Activated B cell treated with CpG ODN at 0.5 μM for 24 hours (primary cell): ENCODE data around the gene AKAP13. TPM values are rescaled to one million over a fixed set of nuclear protein-coding genes. Genes with fewer than 3 reads are reported as not detected.

Experiments
- ATAC-seq: fragments of 200-7000 bp; cut with Tn5 transposase; one replicate; pipeline ENCODE4 v1.10.0; 2021; ENCODE audit warnings: low read depth, mild to moderate bottlenecking, moderate library complexity
- CTCF ChIA-PET: fragments of 350-600 bp; sonication (Branson Sonifier 250); formaldehyde crosslinking; loops from one replicate; lab custom pipeline; 2021; ENCODE audit warnings: antibody characterized with exemption; lab: Charles Lee
- POLR2A ChIA-PET: fragments of 350-600 bp; sonication (Branson Sonifier 250); formaldehyde crosslinking; loops from one replicate; lab custom pipeline; 2021; ENCODE audit warnings: antibody characterized with exemption; lab: Charles Lee
- DNase-seq: peaks from one replicate; pipeline ENCODE4 v3.0.0; 2022
- H3K27ac Mint-ChIP-seq: one replicate; pipeline ENCODE4 v1.8.0; 2020; ENCODE audit warnings: mixed read lengths
- H3K27me3 Mint-ChIP-seq: one replicate; pipeline ENCODE4 v1.8.0; 2021; ENCODE audit warnings: mixed read lengths
- H3K36me3 Mint-ChIP-seq: one replicate; pipeline ENCODE4 v1.8.0; 2021; ENCODE audit warnings: low read depth, mixed read lengths
- H3K4me1 Mint-ChIP-seq: one replicate; pipeline ENCODE4 v1.8.0; 2021; ENCODE audit warnings: mixed read lengths
- H3K4me3 Mint-ChIP-seq: one replicate; pipeline ENCODE4 v1.8.0; 2020; ENCODE audit warnings: mild to moderate bottlenecking, mixed read lengths
- H3K9me3 Mint-ChIP-seq: one replicate; pipeline ENCODE4 v1.8.0; 2020; ENCODE audit warnings: mixed read lengths
- intact Hi-C: fragments of 100-400 bp; cut with micrococcal nuclease; formaldehyde crosslinking; loops from one replicate; pipeline ENCODE4 v1.15.1; 2024
- total RNA-seq: library from RNA; stranded (reverse); gene quantifications from 2 replicates; pipeline ENCODE4 v1.2.3, GENCODE V29; 2022
- TF ChIP-seq, protein P1 (sequence below): fragments of 200-600 bp; IDR thresholded peaks from one replicate; pipeline ENCODE4 v1.8.0; 2022; ENCODE audit warnings: antibody characterized with exemption, mild to moderate bottlenecking

AKAP13 gene
- total RNA-seq, 1 donor from 2014 or later, result 290 TPM

DNA sequence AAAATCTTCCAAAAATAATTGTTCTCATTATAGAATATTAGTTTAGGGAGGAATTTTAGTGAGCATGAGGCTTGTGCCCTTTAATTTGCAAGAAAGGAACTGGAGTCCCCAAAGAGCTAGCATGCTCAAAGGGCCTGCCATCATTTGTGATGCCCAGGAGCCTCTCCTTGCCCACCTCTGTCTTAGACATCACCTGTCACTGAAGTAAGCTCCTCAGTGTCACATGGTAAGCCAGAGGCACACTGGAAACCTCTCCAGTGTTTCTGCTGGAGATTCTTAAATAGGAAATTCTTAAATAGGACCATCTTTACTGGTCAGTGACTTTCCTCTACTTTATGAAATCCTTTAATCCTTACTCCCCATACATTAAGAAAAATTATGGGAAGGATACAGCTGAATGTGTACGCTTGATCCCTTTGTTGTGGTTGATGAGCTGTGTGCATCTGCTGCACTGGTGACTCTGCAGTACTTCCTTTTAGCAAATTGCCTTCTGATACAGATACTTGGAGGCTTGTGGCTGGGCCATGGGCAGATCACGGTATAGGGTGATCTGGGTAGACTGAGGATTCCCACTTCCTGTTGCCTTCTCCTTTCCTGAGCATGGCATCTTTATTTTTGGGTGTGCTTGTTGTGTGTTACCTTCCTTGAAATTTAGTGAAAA is 216.9 kb downstream of the AKAP13 start:
- no peak for DNase-seq
- Mint-ChIP-seq H3K4me3 (no peak overlapping the region), H3K4me1 (peaks cover 7% of the 10 kb centered on the region)

DNA sequence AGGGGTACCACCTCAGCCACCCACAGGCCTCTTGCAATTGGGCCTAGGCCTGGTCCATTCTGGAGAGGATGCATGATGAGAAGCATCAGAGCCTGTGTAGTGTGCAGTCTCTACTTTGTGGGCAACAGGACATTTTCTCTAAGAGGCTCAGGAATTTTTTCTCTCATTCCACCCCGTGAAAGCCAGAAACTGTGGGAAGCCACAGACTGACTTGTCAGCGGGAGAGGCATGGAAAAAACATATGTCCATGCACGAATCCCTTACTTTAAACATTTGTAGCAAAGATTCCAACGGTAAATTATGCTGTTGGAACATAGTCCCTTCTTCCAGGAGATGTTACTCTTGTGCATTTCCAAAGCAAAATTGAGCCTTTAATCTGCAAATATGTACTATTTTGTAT is 217.8 kb downstream of the AKAP13 start:
- ATAC-seq, result no peak
- no peak overlapping the region for H3K27ac Mint-ChIP-seq
- DNase-seq, result no peak
- no peaks in the 10 kb centered on the region for H3K27me3 Mint-ChIP-seq
- TF ChIP-seq, protein P1, sequence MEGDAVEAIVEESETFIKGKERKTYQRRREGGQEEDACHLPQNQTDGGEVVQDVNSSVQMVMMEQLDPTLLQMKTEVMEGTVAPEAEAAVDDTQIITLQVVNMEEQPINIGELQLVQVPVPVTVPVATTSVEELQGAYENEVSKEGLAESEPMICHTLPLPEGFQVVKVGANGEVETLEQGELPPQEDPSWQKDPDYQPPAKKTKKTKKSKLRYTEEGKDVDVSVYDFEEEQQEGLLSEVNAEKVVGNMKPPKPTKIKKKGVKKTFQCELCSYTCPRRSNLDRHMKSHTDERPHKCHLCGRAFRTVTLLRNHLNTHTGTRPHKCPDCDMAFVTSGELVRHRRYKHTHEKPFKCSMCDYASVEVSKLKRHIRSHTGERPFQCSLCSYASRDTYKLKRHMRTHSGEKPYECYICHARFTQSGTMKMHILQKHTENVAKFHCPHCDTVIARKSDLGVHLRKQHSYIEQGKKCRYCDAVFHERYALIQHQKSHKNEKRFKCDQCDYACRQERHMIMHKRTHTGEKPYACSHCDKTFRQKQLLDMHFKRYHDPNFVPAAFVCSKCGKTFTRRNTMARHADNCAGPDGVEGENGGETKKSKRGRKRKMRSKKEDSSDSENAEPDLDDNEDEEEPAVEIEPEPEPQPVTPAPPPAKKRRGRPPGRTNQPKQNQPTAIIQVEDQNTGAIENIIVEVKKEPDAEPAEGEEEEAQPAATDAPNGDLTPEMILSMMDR, result no peak
- H3K4me1 Mint-ChIP-seq, result peaks cover 7% of the 10 kb centered on the region
- H3K4me3 Mint-ChIP-seq, result no peak overlapping the region
- no peaks in the 10 kb centered on the region for H3K9me3 Mint-ChIP-seq
- ChIA-PET POLR2A (no interaction called here), CTCF (no interaction called here)
- H3K36me3 Mint-ChIP-seq, result peaks cover 57% of the 10 kb centered on the region
- intact Hi-C loops, result loop anchor here (10.0 kb wide), 1 partner anchor 47 kb away; no protein-coding TSS in a partner anchor

More for the DNA sequence above, 216.9 kb downstream of the AKAP13 start:
- ChIA-PET POLR2A (no interaction called here), CTCF (no interaction called here)
- intact Hi-C loops, result loop anchor here (10.0 kb wide), 1 partner anchor 48 kb away; no protein-coding TSS in a partner anchor
- TF ChIP-seq, protein P1, result no peak
- ATAC-seq, result no peak
- Mint-ChIP-seq H3K27ac (no peak overlapping the region), H3K27me3 (no peaks in the 10 kb centered on the region), H3K9me3 (no peaks in the 10 kb centered on the region), H3K36me3 (peaks cover 52% of the 10 kb centered on the region)

DNA sequence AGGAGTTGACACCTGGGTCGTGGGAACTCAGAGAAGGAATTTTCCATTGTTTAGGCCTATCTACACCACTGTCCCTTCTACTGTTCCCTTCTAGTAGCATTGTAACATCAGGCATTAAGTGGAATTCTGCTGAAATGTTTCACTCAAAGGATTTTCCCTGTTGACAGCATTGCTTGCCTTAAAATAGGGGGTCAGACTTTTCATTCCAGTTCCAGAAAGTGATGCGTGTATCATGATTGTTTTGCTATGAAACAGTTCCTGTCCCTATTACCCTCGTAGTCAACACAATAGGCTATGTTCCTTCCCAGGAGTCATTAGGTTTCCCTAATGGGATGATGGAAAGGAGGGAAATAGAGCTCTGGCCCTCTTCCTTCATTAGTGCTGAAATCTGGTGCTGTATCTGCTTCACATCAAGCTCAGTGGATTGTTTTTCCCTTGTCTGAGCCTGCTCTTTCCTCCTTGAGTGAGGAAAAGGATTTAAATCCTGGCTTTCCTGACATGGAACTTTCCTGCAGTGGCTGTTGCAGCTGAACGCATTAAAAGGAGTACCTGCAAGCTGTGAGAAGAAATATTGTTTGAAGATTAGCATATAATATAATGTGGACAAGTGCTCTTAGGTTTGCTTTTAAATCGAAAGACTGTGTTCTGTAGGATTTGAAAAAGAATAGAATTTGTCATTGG is 218.5 kb downstream of the AKAP13 start:
- ATAC-seq, result no peak
- no peaks in the 10 kb centered on the region for H3K27me3 Mint-ChIP-seq
- ChIA-PET CTCF (no interaction called here), POLR2A (no interaction called here)
- no peak overlapping the region for H3K27ac Mint-ChIP-seq
- H3K9me3 Mint-ChIP-seq, result no peaks in the 10 kb centered on the region
- H3K36me3 Mint-ChIP-seq, result peaks cover 60% of the 10 kb centered on the region
- TF ChIP-seq, protein P1, result no peak
- H3K4me3 Mint-ChIP-seq, result no peak overlapping the region
- DNase-seq, result no peak
- peaks cover 7% of the 10 kb centered on the region for H3K4me1 Mint-ChIP-seq
- intact Hi-C loops, result loop anchor here (10.0 kb wide), 1 partner anchor 46 kb away; no protein-coding TSS in a partner anchor

GRCh38 chr15:85600001-85600400 is 219.6 kb downstream of the AKAP13 start:
- intact Hi-C loops, result no loop called here
- TF ChIP-seq, protein P1, result no peak
- POLR2A ChIA-PET, result no interaction called here
- DNase-seq, result no peak
- H3K4me1 Mint-ChIP-seq, result peaks cover 7% of the 10 kb centered on the region
- H3K4me3 Mint-ChIP-seq, result no peak overlapping the region
- no peaks in the 10 kb centered on the region for H3K9me3 Mint-ChIP-seq
- ATAC-seq, result no peak
- H3K36me3 Mint-ChIP-seq, result peaks cover 65% of the 10 kb centered on the region
- H3K27me3 Mint-ChIP-seq, result no peaks in the 10 kb centered on the region
- H3K27ac Mint-ChIP-seq, result no peak overlapping the region
- CTCF ChIA-PET, result interaction anchor here (0.7 kb wide), 1 partner anchor 115 kb away, joined by 3 read pairs; no protein-coding TSS in a partner anchor

DNA sequence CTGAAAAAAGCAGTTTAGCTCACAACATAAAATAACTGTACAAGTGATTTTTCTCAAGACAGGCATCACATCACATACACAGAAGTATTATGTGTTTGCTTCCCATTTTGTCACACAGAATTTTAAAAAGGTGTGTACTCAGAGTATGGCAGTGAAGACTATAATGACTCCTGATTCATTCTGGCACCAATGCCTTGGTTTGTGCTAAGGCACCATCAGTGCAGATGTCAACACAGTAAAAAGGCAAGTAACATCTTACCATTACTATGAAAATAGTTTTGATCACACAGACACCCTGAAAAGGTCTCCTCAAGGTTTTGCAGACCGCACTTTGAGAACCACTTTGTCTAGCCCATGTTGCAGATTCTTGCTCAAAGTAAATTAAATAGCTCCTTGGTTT is 222.8 kb downstream of the AKAP13 start:
- Mint-ChIP-seq H3K9me3 (no peaks in the 10 kb centered on the region), H3K36me3 (peaks cover 57% of the 10 kb centered on the region), H3K27ac (no peak overlapping the region), H3K27me3 (no peaks in the 10 kb centered on the region), H3K4me3 (no peak overlapping the region), H3K4me1 (peaks cover 5% of the 10 kb centered on the region)
- CTCF ChIA-PET, result interaction anchor here (1.6 kb wide), 1 partner anchor 48 kb away, joined by 3 read pairs; no protein-coding TSS in a partner anchor
- TF ChIP-seq, protein P1, result no peak
- intact Hi-C loops, result no loop called here
- POLR2A ChIA-PET, result interaction anchor here (0.5 kb wide), 1 partner anchor 26 kb away, joined by 4 read pairs; no protein-coding TSS in a partner anchor
- ATAC-seq (no peak), DNase-seq (no peak)
